Peyer's patch (tissue), 4 donors: Measurements from ENCODE around the gene CDK5RAP1. TPM values are rescaled to one million over a fixed set of nuclear protein-coding genes. Genes with fewer than 3 reads are reported as not detected.

Experiments
- DNase-seq, 3 donors: peaks; one replicate each; pipeline ENCODE4 v3.0.0-alpha.2; 2017 to 2019
- H3K27ac ChIP-seq, 4 donors: fragments of 200-600 bp; sonication (generic); one replicate each; pipeline ENCODE4 v1.5.1; 2016 to 2019
- H3K27me3 ChIP-seq, 2 donors: fragments of 200-600 bp; sonication (generic); one replicate each; pipeline ENCODE4 v1.5.1; 2019
- H3K36me3 ChIP-seq, 3 donors: fragments of 200-600 bp; sonication (generic); one replicate each; pipeline ENCODE4 v1.5.1; 2016 to 2019
- H3K4me1 ChIP-seq, 4 donors: fragments of 200-600 bp; sonication (generic); one replicate each; pipeline ENCODE4 v1.5.1; 2016 to 2019
- H3K4me3 ChIP-seq, 4 donors: fragments of 200-600 bp; sonication (generic); 1 replicate in 3 of 4; 2 replicates in 1 of 4; pipeline ENCODE4 v1.5.1; 2016 to 2019; ENCODE audit warnings: mild to moderate bottlenecking in 1 of 4
- H3K9me3 ChIP-seq, 4 donors: fragments of 200-600 bp; sonication (generic); one replicate each; pipeline ENCODE4 v1.5.1; 2016 to 2019; ENCODE audit warnings: mild to moderate bottlenecking in 1 of 4
- POLR2A ChIP-seq, 2 donors: fragments of 450-650 bp; IDR thresholded peaks; one replicate each; pipeline ENCODE4 v1.5.1; 2017; ENCODE audit warnings: antibody characterized with exemption in 2 of 2, mild to moderate bottlenecking in 2 of 2, moderate library complexity in 2 of 2
- total RNA-seq, 4 donors: library from RNA; depleted of rRNA; stranded (reverse); fragments of >200 nt; gene quantifications; one replicate each; pipeline ENCODE4 v1.1.0, GENCODE V29; 2016
- TF ChIP-seq, protein P1 (sequence below), 6 experiments: fragments of 450-650 bp in 4 of 6; fragments of 200-600 bp in 2 of 6; sonication (generic) in 1 of 6; IDR thresholded peaks; one replicate each; pipeline ENCODE4 v1.5.1; 2017 to 2019; ENCODE audit warnings: antibody characterized with exemption in 6 of 6, mild to moderate bottlenecking in 3 of 6, moderate library complexity in 1 of 6

CDK5RAP1 gene
- total RNA-seq, 4 donors from 2014 or later, result 23.5 to 47.0 (median 30.9) TPM

DNA sequence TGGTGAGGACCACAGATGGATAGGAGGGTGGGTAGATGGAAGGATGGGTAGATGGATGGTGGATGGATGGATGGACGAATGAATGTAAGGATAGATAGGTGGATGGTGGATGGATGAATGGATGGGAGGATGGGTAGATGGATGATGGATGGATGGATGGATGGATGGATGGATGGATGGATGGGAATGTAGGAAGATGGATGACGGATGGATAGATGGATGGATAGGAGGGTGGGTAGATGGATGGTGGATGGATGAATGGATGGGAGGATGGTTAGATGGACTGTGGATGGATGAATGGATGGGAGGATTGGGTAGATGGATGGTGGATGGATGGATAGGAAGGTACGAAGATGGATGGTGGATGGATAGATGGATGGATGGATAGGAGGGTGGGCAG is 67.2 kb downstream of the CDK5RAP1 start:
- TF ChIP-seq, protein P1, sequence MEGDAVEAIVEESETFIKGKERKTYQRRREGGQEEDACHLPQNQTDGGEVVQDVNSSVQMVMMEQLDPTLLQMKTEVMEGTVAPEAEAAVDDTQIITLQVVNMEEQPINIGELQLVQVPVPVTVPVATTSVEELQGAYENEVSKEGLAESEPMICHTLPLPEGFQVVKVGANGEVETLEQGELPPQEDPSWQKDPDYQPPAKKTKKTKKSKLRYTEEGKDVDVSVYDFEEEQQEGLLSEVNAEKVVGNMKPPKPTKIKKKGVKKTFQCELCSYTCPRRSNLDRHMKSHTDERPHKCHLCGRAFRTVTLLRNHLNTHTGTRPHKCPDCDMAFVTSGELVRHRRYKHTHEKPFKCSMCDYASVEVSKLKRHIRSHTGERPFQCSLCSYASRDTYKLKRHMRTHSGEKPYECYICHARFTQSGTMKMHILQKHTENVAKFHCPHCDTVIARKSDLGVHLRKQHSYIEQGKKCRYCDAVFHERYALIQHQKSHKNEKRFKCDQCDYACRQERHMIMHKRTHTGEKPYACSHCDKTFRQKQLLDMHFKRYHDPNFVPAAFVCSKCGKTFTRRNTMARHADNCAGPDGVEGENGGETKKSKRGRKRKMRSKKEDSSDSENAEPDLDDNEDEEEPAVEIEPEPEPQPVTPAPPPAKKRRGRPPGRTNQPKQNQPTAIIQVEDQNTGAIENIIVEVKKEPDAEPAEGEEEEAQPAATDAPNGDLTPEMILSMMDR (IDR thresholded peaks at IDR 0.05), result no peak
- no peak for TF ChIP-seq POLR2A (IDR thresholded peaks at IDR 0.05)
- no peak for DNase-seq
- Histone ChIP-seq H3K27me3 (no peaks in the 10 kb centered on the region), H3K27ac (no peak overlapping the region), H3K4me1 (no peaks in the 10 kb centered on the region), H3K9me3 (no peaks in the 10 kb centered on the region), H3K4me3 (no peak overlapping the region), H3K36me3 (no peaks in the 10 kb centered on the region)

DNA sequence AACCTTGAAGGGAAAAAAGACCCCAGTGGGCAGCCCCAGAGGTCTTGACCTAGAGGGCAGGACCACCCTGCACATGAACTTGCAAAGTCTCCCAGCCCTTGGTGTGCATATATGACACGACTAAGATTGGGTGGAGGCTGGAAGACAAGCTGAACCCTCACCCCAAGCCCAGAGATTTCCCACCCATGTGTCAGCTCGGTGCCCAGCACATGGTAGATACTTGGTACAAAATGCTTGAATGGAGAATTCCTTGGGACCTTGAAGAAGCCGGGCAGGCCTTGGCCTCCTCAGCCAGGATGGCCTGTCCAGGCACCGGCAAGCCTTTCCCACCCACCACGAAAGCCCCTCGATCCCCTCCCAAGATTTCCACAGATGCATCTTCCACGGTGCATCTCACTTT is 67.7 kb downstream of the CDK5RAP1 start:
- H3K9me3 ChIP-seq, result no peaks in the 10 kb centered on the region
- DNase-seq, result no peak
- H3K27me3 ChIP-seq, result no peaks in the 10 kb centered on the region
- H3K4me3 ChIP-seq, result no peak overlapping the region
- TF ChIP-seq, protein P1 (IDR thresholded peaks at IDR 0.05), result no peak
- no peak for TF ChIP-seq POLR2A (IDR thresholded peaks at IDR 0.05)
- H3K36me3 ChIP-seq, result no peaks in the 10 kb centered on the region
- H3K27ac ChIP-seq, result no peak overlapping the region
- H3K4me1 ChIP-seq, result no peaks in the 10 kb centered on the region

DNA sequence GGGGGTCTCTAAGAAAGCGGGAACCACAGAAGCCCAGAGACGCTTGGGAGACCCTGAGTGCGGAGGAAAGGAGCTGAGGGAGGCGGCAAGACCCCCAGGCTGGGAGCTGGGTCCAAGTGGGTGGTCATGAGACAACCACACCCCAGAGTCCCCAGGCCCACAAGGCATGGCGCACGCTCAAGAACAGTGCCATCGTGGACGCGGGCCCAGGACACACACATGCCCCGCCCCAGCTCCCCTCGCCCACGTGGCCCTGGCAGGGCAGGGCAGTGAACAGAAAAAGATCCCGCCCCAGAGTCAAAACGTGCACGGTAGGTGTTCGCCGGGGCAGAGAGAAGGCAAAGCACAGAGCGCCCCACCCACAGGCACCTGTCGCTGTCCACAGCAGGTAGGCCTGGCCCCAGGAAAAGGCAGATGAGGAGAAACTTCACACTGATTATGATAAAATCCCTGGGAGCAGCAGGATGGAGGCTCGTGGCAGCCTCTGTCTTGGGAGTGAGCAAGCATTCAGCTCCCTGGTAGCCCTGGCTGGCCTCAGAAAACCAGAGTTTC is 68.3 kb downstream of the CDK5RAP1 start:
- TF ChIP-seq, protein P1 (IDR thresholded peaks at IDR 0.05), result no peak
- DNase-seq, result no peak

DNA sequence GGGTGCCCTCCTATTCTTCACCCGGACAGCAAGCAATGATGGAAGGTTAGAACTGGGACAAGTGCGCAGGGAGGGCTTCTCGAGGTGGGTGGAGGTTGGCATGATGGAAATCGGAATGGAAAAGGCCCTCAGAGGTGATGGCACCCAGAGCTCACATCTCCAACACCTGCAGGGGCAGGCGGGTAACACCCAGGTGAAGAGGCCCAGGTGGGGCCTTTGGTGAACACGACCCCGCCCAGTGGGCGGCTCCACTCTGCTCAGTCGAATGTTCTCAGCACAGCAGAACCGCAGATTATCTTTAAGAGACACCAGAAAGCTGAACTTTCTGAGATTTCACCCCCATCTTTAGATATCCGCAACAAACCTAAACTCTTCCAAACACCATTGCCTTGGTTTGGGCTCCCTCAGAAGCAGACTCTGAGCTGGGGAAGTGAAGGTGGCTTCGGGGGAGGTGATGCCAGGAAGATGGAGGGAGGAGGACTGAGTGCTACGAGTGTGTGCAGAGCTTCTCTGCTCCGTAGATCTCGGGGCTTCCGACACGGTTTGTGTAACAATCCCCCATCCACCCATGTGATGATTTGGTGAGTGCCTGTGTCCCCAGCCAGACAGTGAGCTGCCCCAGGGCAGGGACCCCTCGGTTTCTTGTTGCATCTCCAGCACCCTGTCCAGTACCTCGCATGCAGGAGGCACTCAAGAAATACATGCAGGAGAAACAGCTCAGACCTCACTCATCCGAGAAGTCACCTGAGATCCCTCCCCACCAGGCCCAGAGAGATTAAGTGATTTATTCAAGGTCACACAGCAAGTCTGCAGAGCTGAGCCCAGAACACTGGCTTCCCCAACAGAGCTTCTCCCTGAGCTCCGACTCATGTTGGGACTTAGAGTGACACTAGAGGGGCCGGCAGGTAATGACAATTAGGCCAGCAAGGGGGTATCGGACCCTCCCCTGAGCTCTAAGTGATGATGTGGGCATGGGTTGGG is 72.9 kb downstream of the CDK5RAP1 start:
- DNase-seq, result no peak
- Histone ChIP-seq H3K4me1 (no peaks in the 10 kb centered on the region), H3K36me3 (no peaks in the 10 kb centered on the region), H3K27me3 (no peaks in the 10 kb centered on the region), H3K4me3 (no peak overlapping the region), H3K9me3 (no peaks in the 10 kb centered on the region), H3K27ac (no peak overlapping the region)
- TF ChIP-seq, protein P1 (IDR thresholded peaks at IDR 0.05), result no peak
- no peak for TF ChIP-seq POLR2A (IDR thresholded peaks at IDR 0.05)

More for the DNA sequence above, 68.3 kb downstream of the CDK5RAP1 start:
- Histone ChIP-seq H3K27ac (no peak overlapping the region), H3K4me3 (no peak overlapping the region), H3K9me3 (no peaks in the 10 kb centered on the region), H3K36me3 (no peaks in the 10 kb centered on the region), H3K27me3 (no peaks in the 10 kb centered on the region), H3K4me1 (no peaks in the 10 kb centered on the region)

DNA sequence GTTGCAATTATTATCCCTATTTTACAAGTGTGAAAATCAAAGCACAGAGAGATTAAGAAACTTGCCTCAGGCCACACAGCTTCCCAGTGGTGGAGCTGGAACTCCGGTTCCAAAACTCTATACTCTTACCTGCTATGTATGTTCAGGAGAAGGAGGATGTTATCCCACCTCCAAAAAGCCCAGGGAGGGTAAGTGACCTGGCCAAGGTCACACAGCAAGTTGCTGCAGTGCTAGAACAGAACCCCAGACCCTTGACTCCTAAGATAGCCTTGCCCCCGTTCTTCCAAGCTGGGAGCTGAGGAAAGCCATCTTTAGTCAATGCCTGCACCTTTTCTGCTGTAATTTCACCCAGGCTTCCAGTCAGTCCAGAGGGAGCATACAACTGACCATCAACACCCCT is 76.0 kb downstream of the CDK5RAP1 start:
- no peaks in the 10 kb centered on the region for H3K27me3 ChIP-seq
- TF ChIP-seq, protein P1 (IDR thresholded peaks at IDR 0.05), result no peak
- no peak for TF ChIP-seq POLR2A (IDR thresholded peaks at IDR 0.05)
- H3K36me3 ChIP-seq, result no peaks in the 10 kb centered on the region
- H3K4me1 ChIP-seq, result no peaks in the 10 kb centered on the region
- no peak overlapping the region for H3K27ac ChIP-seq
- DNase-seq, result no peak
- no peak overlapping the region for H3K4me3 ChIP-seq
- H3K9me3 ChIP-seq, result no peaks in the 10 kb centered on the region
